Measurements from ENCODE around the gene HMGA1. TPM values are rescaled to one million over a fixed set of nuclear protein-coding genes. Genes with fewer than 3 reads are reported as not detected.

Gene HMGA1
- total RNA-seq (2022; extraction: Qiagen RNA extraction; ENCODE audit: low read depth): 396 to 621 TPM (median 581 TPM) in 5 replicates

GRCh38 chr6:34236443-34237315, at the start of gene HMGA1:
Gene HMGA1 (plus strand): TSS chr6:34236873. CDS start chr6:34240781, 3,908 bp downstream.

DNA sequence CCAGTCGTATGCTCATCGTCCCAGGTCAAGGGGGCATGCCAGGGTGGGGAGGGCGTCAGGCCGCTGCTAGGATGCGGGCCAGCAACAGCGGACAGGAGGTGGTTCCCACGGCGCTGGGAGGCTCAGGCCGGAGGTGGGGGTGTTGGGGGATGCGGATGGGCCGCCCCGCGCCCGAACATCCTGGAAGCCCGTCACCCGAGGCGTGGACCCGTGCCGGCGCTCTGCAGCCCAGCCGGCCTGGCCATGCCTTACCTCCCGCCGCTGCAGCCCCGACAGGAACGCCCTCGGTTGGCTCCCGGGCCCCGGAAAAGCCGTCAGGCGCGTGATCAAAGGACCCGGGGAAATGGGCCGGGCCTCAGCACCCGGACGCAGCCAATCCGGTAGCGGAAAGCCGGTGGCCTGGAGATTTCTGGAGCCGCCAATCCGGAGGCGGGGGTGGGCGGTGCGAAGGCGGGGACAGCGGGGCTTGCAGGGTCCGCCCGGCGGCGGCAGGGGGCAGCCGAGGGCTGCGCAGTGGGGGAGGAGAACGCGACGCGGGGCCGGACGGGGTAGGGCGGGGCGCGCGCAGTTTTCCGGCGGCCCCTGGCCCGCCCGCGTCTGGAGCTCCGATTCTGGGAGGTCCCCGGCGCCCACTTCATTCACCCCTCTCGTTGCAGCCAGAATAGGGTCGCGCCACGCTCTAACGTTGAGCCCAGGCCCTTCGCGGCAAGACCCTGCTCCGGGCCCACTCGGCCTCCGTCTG, 12.2 kb downstream of the HMGA1 start, which contains the start of gene SMIM29:
Gene SMIM29, minus strand, starts transcription at position 280 of the 742 bp plus-strand sequence. CDS start 1,215 bp downstream, outside the sequence.

Other genes starting within 250 kb of the HMGA1 start
- 0.09 to 0.17 TPM (median 0.16 TPM) in 4 of 5 replicates, not detected in the other for gene GRM4, start 90.8 kb upstream of the HMGA1 start, total RNA-seq (2022; extraction: Qiagen RNA extraction; ENCODE audit: low read depth)
- gene SMIM29, start 12.1 kb downstream of the HMGA1 start, total RNA-seq (2022; extraction: Qiagen RNA extraction; ENCODE audit: low read depth): 16.6 to 29.9 TPM (median 25.5 TPM) in 5 replicates
- gene NUDT3, start 155.8 kb downstream of the HMGA1 start, total RNA-seq (2022; extraction: Qiagen RNA extraction; ENCODE audit: low read depth): 5.8 to 8.8 TPM (median 6.3 TPM) in 5 replicates
- 1,927 to 2,352 TPM (median 2,044 TPM) in 5 replicates for gene RPS10, start 189.2 kb downstream of the HMGA1 start, total RNA-seq (2022; extraction: Qiagen RNA extraction; ENCODE audit: low read depth)
- gene PACSIN1, start 229.2 kb downstream of the HMGA1 start, total RNA-seq (2022; extraction: Qiagen RNA extraction; ENCODE audit: low read depth): 0.06 to 0.17 TPM in 2 of 5 replicates, not detected in the others